ENCODE results near the gene ZNF329.
"Not testable (repeated sequence)": the region's sequence is repeated elsewhere in the genome, so short reads cannot be mapped to it uniquely, and the experiment has no call there.

The ZNF329 gene

DNA sequence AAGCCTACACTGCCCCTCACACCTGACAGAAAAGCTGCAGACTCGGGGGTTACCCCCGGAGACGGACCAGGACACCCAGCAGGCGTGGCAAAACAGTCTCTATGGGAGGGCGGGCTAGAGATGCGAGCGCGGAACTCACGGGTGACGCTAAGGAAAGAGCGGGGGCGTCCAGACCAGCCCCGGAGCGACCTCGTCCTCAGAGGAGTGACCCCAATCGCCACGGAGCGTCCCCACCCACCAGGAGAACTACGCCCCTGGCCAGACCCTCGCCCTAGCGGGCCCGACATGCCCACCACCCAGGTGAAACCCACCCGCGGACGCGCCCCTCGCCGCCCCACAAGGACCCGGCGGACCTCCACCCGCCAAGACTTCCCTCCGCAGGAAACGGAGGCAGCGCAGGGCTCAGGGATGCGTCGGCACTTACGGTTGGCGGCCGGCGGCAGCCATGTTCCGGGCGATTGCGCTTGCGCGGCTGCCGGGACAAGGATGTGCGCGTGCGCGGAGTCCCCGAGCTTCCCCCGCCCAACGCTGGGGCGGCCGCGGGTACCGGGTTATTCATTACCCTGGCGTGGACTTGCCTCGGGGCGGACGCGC, at the start of gene ZNF329:
Gene ZNF329, minus strand, starts transcription at position 462 of the 594 bp plus-strand sequence. CDS start 21,286 bp downstream, outside the sequence.
- peak; percentile 97 for DNase-seq

- no peak for DNase-seq
Observed at GRCh38 chr19:58196901-58197616, 46.5 kb upstream of the ZNF329 start.

DNA sequence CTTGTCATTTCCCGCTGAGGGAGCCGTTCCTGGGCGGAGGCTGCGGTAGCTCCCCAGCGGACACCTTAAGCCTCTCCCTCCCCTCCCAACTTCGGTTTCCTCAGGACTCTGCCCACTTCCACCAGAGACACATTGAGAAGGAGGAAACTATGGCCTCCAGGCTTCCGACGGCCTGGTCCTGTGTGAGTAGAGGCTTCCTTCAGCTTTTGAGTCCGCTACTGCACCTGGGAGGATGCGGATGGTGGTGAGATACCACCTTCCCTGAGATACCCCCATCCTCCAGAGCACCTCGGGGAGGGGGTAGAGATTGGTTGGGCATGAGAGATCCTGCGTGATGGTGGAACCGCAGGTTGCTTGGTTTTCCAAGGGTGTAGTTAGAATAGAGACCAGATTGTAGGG, 33.2 kb upstream of the ZNF329 start:
- DNase-seq, result no peak

DNA sequence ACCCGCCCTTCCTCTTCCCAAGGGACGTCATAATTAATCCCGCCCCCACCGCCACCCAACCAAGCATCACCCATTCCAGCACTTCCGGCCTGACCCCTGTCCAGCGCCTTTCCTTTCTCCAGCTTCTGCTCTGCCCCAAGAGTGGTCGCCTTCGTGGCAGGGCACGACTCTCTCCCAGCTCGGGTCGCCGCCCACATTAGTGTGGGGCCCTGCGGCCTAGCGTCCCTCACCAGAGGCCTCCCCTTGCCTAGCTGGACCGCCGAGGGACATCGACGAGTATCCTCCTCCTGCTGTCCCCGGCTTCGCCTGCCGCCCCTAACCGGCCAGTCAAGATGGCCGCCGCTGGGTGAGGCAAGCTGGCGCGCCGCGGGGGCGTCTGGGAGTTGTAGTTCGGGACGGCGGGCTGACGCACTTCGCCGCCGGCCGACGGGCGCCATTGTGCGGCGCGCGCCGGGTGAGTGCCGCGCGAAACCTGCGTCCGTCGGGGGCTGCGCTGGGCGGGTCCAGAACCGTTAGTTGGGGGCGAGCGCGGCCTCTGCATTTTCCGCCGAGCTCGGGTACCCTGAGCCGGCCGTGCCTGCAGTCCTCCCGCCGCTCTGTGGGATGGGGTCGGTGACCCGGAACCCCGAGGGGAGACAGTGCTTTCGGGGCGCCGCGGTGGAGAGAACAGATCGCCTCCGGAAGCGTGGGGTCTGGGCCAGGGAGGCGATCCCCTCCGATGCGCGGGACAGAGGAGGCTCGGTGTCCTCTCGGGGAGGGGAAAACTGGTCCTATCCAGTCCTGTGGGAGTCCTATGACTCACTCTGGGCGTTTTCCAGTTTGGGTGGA, 32.6 kb upstream of the ZNF329 start, which contains the start of gene ZNF274:
Gene ZNF274, plus strand, starts transcription at position 73 of the 828 bp plus-strand sequence. CDS start 905 bp downstream, outside the sequence.
- peak; percentile 95 for DNase-seq

DNA sequence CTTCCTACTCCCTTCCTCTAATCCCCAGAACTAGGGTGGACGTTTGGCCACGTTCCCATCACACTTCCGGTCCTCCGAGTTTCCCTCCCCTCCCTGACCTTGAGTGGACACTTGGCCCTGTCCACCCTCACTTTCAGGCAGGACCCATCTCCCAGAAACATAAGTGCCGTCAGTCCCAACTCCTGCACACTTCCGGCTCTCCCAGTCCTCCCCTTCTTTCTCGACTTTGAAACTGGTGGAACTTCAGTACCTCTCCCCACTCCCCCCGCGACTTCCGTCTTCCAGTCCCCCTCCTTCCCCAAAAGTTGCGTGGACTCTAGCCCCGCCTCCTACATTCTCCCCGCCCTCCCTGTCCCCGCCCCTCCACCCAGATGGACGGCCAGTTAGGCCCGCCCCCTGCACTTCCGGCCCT, 32.0 kb upstream of the ZNF329 start:
- no peak for DNase-seq

GRCh38 chr19:58181902-58182576, 31.4 kb upstream of the ZNF329 start:
- peak; percentile 59 for DNase-seq

DNA sequence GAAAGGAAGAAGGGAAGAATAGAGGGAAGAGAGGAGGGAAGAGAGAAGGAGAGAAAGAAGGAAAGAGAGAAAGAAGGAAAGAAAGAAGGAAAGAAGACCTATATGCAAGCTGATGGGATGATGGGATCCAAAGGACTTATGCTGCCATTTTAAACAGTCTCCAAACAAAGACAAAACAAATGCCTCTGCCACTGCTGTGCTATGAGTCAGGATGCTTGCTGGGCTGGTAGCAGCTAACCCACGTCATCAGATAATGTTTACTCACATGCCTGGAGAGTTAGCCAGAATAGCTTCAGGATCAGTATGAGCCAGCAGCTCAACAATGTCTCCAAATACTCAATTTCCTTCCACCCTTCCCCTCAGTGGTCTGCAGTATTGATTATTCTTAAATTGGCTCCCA, 20.3 kb upstream of the ZNF329 start:
- DNase-seq, result no peak

DNA sequence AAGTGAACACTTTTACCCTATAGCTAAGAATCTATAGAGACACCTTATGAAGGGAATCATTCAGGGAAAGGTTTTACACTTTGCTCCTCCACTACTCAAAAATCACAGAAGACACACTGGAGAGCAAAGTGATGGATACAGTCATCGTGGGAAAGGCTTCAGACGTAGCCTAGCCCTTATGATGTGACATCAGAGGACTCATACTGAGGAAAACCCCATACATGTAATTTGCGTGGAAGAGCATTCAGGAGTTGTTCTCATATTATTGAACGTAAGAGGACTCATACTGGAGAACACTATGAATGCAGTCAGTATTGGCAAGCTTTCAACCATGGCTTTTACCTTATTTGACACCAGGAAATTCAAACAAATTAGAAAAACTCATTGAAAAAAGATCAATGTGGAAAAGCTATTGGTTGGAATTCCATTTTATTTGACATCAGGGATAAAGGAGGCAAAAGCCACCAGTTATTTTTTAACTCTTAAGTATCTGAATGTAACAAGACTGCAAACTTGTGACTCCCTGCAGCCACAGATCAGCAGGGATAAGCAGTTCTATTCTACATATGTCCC, 16.2 kb upstream of the ZNF329 start:
- DNase-seq, result no peak

- DNase-seq, result no peak
Observed at GRCh38 chr19:58166268-58166667, 15.7 kb upstream of the ZNF329 start.

GRCh38 chr19:58157045-58157728, 6.6 kb upstream of the ZNF329 start:
- no peak for DNase-seq

GRCh38 chr19:58154679-58155648, 4.4 kb upstream of the ZNF329 start:
- DNase-seq, result peak; percentile 100

- DNase-seq, result no peak
Observed at GRCh38 chr19:58154287-58154678, 3.7 kb upstream of the ZNF329 start.

DNA sequence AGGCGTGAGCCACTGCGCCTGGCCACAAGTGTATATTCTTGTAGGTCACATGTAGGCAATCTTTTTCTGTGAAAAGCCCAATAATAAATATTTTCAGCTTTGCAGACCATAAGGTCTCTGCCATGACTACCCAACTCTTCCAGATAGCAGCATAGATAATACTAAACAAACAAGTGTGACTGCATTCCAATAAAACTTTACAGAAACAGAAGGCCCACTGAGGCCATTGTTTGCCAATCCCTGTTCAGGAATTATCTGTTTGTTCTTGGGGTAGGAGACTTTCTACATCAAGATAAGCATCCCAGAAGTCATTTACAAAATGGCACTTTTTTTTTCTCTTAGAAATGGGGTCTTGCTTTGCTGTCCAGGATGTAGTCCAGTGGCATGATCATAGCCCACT, 2.8 kb upstream of the ZNF329 start:
- no peak for DNase-seq

DNA sequence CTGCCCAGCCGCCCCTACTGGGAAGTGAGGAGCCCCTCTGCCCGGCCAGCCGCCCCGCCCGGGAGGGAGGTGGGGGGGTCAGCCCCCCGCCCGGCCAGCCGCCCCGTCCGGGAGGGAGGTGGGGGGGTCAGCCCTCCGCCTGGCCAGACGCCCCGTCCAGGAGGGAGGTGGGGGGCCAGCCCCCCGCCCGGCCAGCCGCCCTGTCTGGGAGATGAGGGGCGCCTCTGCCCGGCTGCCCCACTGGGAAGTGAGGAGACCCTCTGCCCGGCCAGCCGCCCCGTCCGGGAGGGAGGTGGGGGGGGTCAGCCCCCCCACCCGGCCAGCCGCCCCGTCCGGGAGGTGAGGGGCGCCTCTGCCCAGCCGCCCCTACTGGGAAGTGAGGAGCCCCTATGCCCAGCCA, 3.1 kb downstream of the ZNF329 start:
- not testable (repeated sequence) for DNase-seq

DNA sequence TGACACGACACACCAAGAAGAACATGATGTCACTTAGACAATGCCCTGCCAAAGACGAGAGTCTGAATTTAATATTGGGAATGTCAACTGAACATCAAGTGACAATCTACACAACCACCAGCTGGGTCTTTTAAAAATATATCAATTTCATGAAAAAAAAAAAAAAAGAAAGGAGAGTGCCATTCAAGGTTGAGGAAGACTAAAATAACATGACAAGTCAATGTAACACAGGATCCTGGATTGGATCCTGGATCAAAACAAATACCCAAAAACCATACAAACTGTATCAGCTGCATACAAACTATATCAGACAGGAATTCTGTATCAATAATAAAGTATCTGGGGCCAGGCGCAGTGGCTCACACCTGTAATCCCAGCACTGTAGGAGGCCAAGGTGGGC, 4.7 kb downstream of the ZNF329 start:
- DNase-seq, result no peak

- no peak for DNase-seq
Observed at GRCh38 chr19:58134244-58134643, 16.3 kb downstream of the ZNF329 start.

- no peak for DNase-seq
Observed at GRCh38 chr19:58129284-58129683, 21.3 kb downstream of the ZNF329 start.

- no peak for DNase-seq
Observed at GRCh38 chr19:58128041-58128685, 22.4 kb downstream of the ZNF329 start.

- DNase-seq, result no peak
Observed at GRCh38 chr19:58123354-58123753, 27.2 kb downstream of the ZNF329 start.
